ENCODE data around the gene OR5M3. TPM values are rescaled to one million over a fixed set of nuclear protein-coding genes. Genes with fewer than 3 reads are reported as not detected.

Gene OR5M3
- total RNA-seq, 2 donors from 2014 or later = not detected

GRCh38 chr11:56509439-56509838 lies 36.3 kb upstream of the OR5M3 start:
- H3K9me3 Mint-ChIP-seq = peaks cover 6% of the 10 kb centered on the region
- H3K9ac ChIP-seq (ENCODE audit: extremely low read depth, low read length, poor library complexity, severe bottlenecking) = no peak overlapping the region
- no peaks in the 10 kb centered on the region for H3K36me3 Mint-ChIP-seq (ENCODE audit: low read depth)
- WGBS, 2 experiments (ENCODE audit: insufficient coverage in 1 of 2, insufficient read length in 1 of 2) = 80% methylated on average over 1 of the region's 1 CpG; no CpG with 5 or more reads in 1 of the 2 experiments
- no peak overlapping the region for H3K4me3 Mint-ChIP-seq
- H3K27me3 Mint-ChIP-seq (ENCODE audit: insufficient read depth) = no peaks in the 10 kb centered on the region
- H3K36me3 ChIP-seq (ENCODE audit: control insufficient read depth, insufficient read depth, low read length) = no peaks in the 10 kb centered on the region
- peaks cover 15% of the 10 kb centered on the region for H3K4me1 Mint-ChIP-seq
- no peak for DNase-seq
- no peak overlapping the region for H3K4me3 ChIP-seq (ENCODE audit: low read length)
- no peak overlapping the region for H3K27ac ChIP-seq (ENCODE audit: low read depth, low read length)
- no peak overlapping the region for H3K27ac Mint-ChIP-seq
- H3K27me3 ChIP-seq (ENCODE audit: control insufficient read depth, insufficient read depth, low read length, poor library complexity, severe bottlenecking) = no peaks in the 10 kb centered on the region
- no peaks in the 10 kb centered on the region for H3K9me3 ChIP-seq (ENCODE audit: control insufficient read depth, low read length)
- no peak for TF ChIP-seq CTCF (conservative IDR thresholded peaks at IDR 0.05)
- peaks cover 5% of the 10 kb centered on the region for H3K4me1 ChIP-seq (ENCODE audit: control insufficient read depth, insufficient read depth, low read length)

- Mint-ChIP-seq H3K27ac (no peak overlapping the region), H3K9me3 (peaks cover 23% of the 10 kb centered on the region), H3K36me3 (ENCODE audit: low read depth) (no peaks in the 10 kb centered on the region), H3K4me1 (no peaks in the 10 kb centered on the region), H3K27me3 (ENCODE audit: insufficient read depth) (no peaks in the 10 kb centered on the region), H3K4me3 (no peak overlapping the region)
- 91 to 95% methylated on average over 7 to 28 of the region's 28 CpGs for WGBS, 2 experiments (ENCODE audit: insufficient coverage in 1 of 2, insufficient read length in 1 of 2)
- H3K27ac ChIP-seq (ENCODE audit: low read depth, low read length) = no peak overlapping the region
- no peaks in the 10 kb centered on the region for H3K9me3 ChIP-seq (ENCODE audit: control insufficient read depth, low read length)
- TF ChIP-seq CTCF (conservative IDR thresholded peaks at IDR 0.05) = no peak
- no peak overlapping the region for H3K4me3 ChIP-seq (ENCODE audit: low read length)
- no peak for DNase-seq
- H3K36me3 ChIP-seq (ENCODE audit: control insufficient read depth, insufficient read depth, low read length) = no peaks in the 10 kb centered on the region
- H3K9ac ChIP-seq (ENCODE audit: extremely low read depth, low read length, poor library complexity, severe bottlenecking) = no peak overlapping the region
- no peaks in the 10 kb centered on the region for H3K4me1 ChIP-seq (ENCODE audit: control insufficient read depth, insufficient read depth, low read length)
- H3K27me3 ChIP-seq (ENCODE audit: control insufficient read depth, insufficient read depth, low read length, poor library complexity, severe bottlenecking) = no peaks in the 10 kb centered on the region
Measured at GRCh38 chr11:56497010-56497409, 23.9 kb upstream of the OR5M3 start.

- H3K4me3 ChIP-seq (ENCODE audit: low read length) = no peak overlapping the region
- no peaks in the 10 kb centered on the region for H3K27me3 ChIP-seq (ENCODE audit: control insufficient read depth, insufficient read depth, low read length, poor library complexity, severe bottlenecking)
- H3K27me3 Mint-ChIP-seq (ENCODE audit: insufficient read depth) = no peaks in the 10 kb centered on the region
Measured at GRCh38 chr11:56495117-56495516, 22.0 kb upstream of the OR5M3 start.

More at GRCh38 chr11:56495117-56495516, 22.0 kb upstream of the OR5M3 start:
- H3K27ac ChIP-seq (ENCODE audit: low read depth, low read length) = no peak overlapping the region
- Mint-ChIP-seq H3K27ac (no peak overlapping the region), H3K4me3 (no peak overlapping the region), H3K36me3 (ENCODE audit: low read depth) (no peaks in the 10 kb centered on the region), H3K4me1 (no peaks in the 10 kb centered on the region), H3K9me3 (peaks cover 23% of the 10 kb centered on the region)
- H3K9me3 ChIP-seq (ENCODE audit: control insufficient read depth, low read length) = no peaks in the 10 kb centered on the region
- no peaks in the 10 kb centered on the region for H3K36me3 ChIP-seq (ENCODE audit: control insufficient read depth, insufficient read depth, low read length)
- no peaks in the 10 kb centered on the region for H3K4me1 ChIP-seq (ENCODE audit: control insufficient read depth, insufficient read depth, low read length)
- no peak overlapping the region for H3K9ac ChIP-seq (ENCODE audit: extremely low read depth, low read length, poor library complexity, severe bottlenecking)
- DNase-seq = no peak
- no peak for TF ChIP-seq CTCF (conservative IDR thresholded peaks at IDR 0.05)
- 92% methylated on average over 2 of the region's 2 CpGs; no CpG with 5 or more reads in 1 of the 2 experiments for WGBS, 2 experiments (ENCODE audit: insufficient coverage in 1 of 2, insufficient read length in 1 of 2)
